ENCODE results near the gene SBF2.
"Not testable (repeated sequence)": the region's sequence is repeated elsewhere in the genome, so short reads cannot be mapped to it uniquely, and the experiment has no call there.

Gene SBF2

DNA sequence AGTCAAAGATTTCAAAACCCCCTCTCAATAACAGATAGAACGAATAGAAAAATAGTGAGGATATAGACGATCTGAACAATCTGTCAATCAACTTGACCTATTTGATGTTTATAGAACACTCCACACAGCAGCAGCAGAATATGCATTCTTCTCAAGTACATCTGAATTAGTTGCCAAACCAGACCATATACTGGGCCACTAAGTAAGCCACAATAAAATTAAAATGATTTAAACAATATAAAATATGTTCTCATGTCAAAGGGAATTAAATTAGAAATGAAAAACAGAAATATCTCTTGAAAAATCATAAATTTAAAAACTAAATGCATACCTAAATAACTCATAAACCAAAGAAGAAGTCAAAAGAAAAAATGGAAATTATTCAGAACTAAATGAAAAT is 229.2 kb downstream of the SBF2 start:
- Mint-ChIP-seq H3K4me3 (no peak overlapping the region), H3K9me3 (peaks cover 12% of the 10 kb centered on the region), H3K27ac (no peak overlapping the region), H3K36me3 (no peaks in the 10 kb centered on the region), H3K4me1 (no peaks in the 10 kb centered on the region), H3K27me3 (no peaks in the 10 kb centered on the region)
- CTCF ChIA-PET = interaction anchor here (2.3 kb wide), 1 partner anchor 12 kb away, joined by 6 read pairs; no protein-coding TSS in a partner anchor
- DNase-seq = no peak

- DNase-seq = no peak
- Mint-ChIP-seq H3K27me3 (no peaks in the 10 kb centered on the region), H3K36me3 (no peaks in the 10 kb centered on the region), H3K27ac (no peak overlapping the region), H3K9me3 (peaks cover 28% of the 10 kb centered on the region), H3K4me3 (no peak overlapping the region), H3K4me1 (no peaks in the 10 kb centered on the region)
- CTCF ChIA-PET = no interaction called here
Measured at GRCh38 chr11:10058356-10058755, 235.7 kb downstream of the SBF2 start.

GRCh38 chr11:10051868-10052586 is 242.0 kb downstream of the SBF2 start:
- Mint-ChIP-seq H3K4me3 (no peak overlapping the region), H3K36me3 (no peaks in the 10 kb centered on the region), H3K27me3 (no peaks in the 10 kb centered on the region), H3K4me1 (no peaks in the 10 kb centered on the region), H3K27ac (no peak overlapping the region), H3K9me3 (peaks cover 2% of the 10 kb centered on the region)
- no peak for DNase-seq
- CTCF ChIA-PET = interaction anchor here (1.0 to 1.3 kb wide), 2 partner anchors 24 to 79 kb away, joined by 3 read pairs; no protein-coding TSS in a partner anchor

GRCh38 chr11:10050561-10050960 is 243.5 kb downstream of the SBF2 start:
- H3K36me3 Mint-ChIP-seq = no peaks in the 10 kb centered on the region
- no peak for DNase-seq
- H3K4me3 Mint-ChIP-seq = no peak overlapping the region
- CTCF ChIA-PET = interaction anchor here (1.3 kb wide), 1 partner anchor 78 kb away, joined by 3 read pairs; no protein-coding TSS in a partner anchor
- no peaks in the 10 kb centered on the region for H3K9me3 Mint-ChIP-seq
- no peaks in the 10 kb centered on the region for H3K4me1 Mint-ChIP-seq
- H3K27me3 Mint-ChIP-seq = no peaks in the 10 kb centered on the region
- no peak overlapping the region for H3K27ac Mint-ChIP-seq

- Mint-ChIP-seq H3K36me3 (peaks cover 2% of the 10 kb centered on the region), H3K4me1 (no peaks in the 10 kb centered on the region), H3K27me3 (no peaks in the 10 kb centered on the region), H3K4me3 (no peak overlapping the region), H3K27ac (no peak overlapping the region), H3K9me3 (peaks cover 3% of the 10 kb centered on the region)
- CTCF ChIA-PET = no interaction called here
- no peak for DNase-seq
Measured at GRCh38 chr11:10049756-10050155, 244.3 kb downstream of the SBF2 start.

GRCh38 chr11:10048350-10048749 is 245.7 kb downstream of the SBF2 start:
- peaks cover 3% of the 10 kb centered on the region for H3K36me3 Mint-ChIP-seq
- no peaks in the 10 kb centered on the region for H3K27me3 Mint-ChIP-seq
- no peak for DNase-seq
- no peak overlapping the region for H3K27ac Mint-ChIP-seq
- no peaks in the 10 kb centered on the region for H3K4me1 Mint-ChIP-seq
- peaks cover 12% of the 10 kb centered on the region for H3K9me3 Mint-ChIP-seq
- CTCF ChIA-PET = no interaction called here
- H3K4me3 Mint-ChIP-seq = no peak overlapping the region

GRCh38 chr11:10044618-10045017 is 249.4 kb downstream of the SBF2 start:
- Mint-ChIP-seq H3K27me3 (no peaks in the 10 kb centered on the region), H3K36me3 (peaks cover 3% of the 10 kb centered on the region), H3K27ac (no peak overlapping the region), H3K4me3 (no peak overlapping the region), H3K4me1 (no peaks in the 10 kb centered on the region), H3K9me3 (peaks cover 15% of the 10 kb centered on the region)
- DNase-seq = no peak
- CTCF ChIA-PET = no interaction called here

DNA sequence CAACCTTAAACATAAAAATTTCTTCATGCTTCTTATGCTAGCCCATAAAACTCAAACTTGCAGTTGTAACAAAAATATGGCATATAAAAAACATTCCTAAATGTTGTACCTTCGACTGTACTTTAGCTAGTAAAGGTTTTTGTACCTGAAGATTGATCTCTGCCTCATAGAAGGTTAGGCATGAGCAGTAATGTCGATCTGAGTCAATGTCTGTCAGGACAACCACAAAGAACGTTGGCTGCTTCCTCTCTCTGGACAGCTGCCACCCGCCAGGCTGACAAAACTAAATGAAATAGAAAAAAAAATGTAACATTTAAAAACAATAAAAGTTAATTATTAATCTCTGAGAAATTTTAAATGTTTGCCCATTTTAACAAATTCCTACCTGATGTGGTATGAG is 251.3 kb downstream of the SBF2 start:
- H3K27ac Mint-ChIP-seq = no peak overlapping the region
- no peak for DNase-seq
- no peak overlapping the region for H3K4me3 Mint-ChIP-seq
- peaks cover 3% of the 10 kb centered on the region for H3K36me3 Mint-ChIP-seq
- no peaks in the 10 kb centered on the region for H3K4me1 Mint-ChIP-seq
- no peaks in the 10 kb centered on the region for H3K27me3 Mint-ChIP-seq
- peaks cover 15% of the 10 kb centered on the region for H3K9me3 Mint-ChIP-seq
- CTCF ChIA-PET = no interaction called here

- DNase-seq = no peak
- no peak overlapping the region for H3K27ac Mint-ChIP-seq
- CTCF ChIA-PET = no interaction called here
- H3K9me3 Mint-ChIP-seq = peaks cover 15% of the 10 kb centered on the region
- no peak overlapping the region for H3K4me3 Mint-ChIP-seq
- H3K4me1 Mint-ChIP-seq = no peaks in the 10 kb centered on the region
- no peaks in the 10 kb centered on the region for H3K27me3 Mint-ChIP-seq
- peaks cover 3% of the 10 kb centered on the region for H3K36me3 Mint-ChIP-seq
Measured at GRCh38 chr11:10041748-10042446, 252.1 kb downstream of the SBF2 start.

DNA sequence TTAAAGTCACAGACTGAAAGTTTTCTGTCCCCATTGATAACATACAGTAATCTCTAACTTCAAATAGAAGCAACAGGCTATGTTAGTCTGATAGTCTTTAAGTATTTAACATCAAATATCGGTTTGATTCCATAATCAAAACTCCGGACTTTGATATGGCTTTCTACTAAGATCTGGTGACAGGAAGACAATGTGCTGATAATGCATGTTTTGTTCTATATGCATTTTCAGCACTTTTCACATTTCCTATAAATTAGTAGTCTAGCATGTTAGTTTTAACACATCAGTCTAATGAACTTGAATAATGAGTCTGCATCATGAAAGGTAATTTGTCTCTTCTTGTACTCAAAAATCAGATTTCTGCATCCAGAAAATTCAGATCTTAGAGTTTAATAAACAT is 252.7 kb downstream of the SBF2 start:
- no peak overlapping the region for H3K27ac Mint-ChIP-seq
- no peak overlapping the region for H3K4me3 Mint-ChIP-seq
- peaks cover 3% of the 10 kb centered on the region for H3K36me3 Mint-ChIP-seq
- peaks cover 15% of the 10 kb centered on the region for H3K9me3 Mint-ChIP-seq
- H3K27me3 Mint-ChIP-seq = no peaks in the 10 kb centered on the region
- no peak for DNase-seq
- no peaks in the 10 kb centered on the region for H3K4me1 Mint-ChIP-seq
- CTCF ChIA-PET = no interaction called here

GRCh38 chr11:10038521-10039302 is 255.3 kb downstream of the SBF2 start:
- Mint-ChIP-seq H3K4me1 (no peaks in the 10 kb centered on the region), H3K27me3 (no peaks in the 10 kb centered on the region), H3K4me3 (no peak overlapping the region), H3K9me3 (peaks cover 3% of the 10 kb centered on the region), H3K36me3 (no peaks in the 10 kb centered on the region), H3K27ac (no peak overlapping the region)
- no peak for DNase-seq
- CTCF ChIA-PET = no interaction called here

DNA sequence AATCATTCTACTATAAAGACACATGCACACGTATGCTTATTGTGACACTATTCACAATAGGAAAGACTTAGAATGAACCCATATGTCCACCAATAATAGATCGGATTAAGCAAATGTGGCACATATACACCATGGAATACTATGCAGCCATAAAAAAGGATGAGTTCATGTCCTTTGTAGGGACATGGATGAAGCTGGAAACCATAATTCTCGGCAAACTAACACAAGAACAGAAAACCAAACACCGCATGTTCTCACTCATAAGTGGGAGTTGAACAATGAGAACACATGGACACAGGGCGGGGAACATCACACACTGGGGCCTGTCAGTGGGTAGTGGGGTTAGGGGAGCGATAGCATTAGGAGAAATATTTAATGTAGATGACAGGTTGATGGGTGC is 258.1 kb downstream of the SBF2 start:
- DNase-seq, H3K27ac Mint-ChIP-seq, H3K27me3 Mint-ChIP-seq, CTCF ChIA-PET, H3K4me1 Mint-ChIP-seq, H3K9me3 Mint-ChIP-seq, H3K4me3 Mint-ChIP-seq, H3K36me3 Mint-ChIP-seq: not testable (repeated sequence)

DNA sequence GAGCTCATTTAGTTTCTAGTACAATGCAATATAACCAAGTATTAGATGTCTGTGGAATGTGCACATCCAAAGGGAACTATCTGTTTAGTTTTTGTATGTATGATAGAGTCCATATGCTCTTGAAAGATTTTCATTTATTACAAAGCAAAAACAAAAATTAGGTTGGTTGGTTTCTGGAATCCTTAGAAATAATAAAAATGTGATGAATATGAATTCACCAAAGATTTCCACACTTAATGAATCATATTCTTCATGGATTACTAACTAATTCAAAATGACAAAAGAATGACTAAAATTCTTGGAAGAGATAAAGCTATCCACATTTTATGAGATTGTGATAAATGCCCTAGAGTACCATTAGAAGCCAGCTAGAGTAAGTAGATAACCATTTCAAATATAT is 261.1 kb downstream of the SBF2 start:
- Mint-ChIP-seq H3K9me3 (no peaks in the 10 kb centered on the region), H3K27me3 (no peaks in the 10 kb centered on the region), H3K4me1 (no peaks in the 10 kb centered on the region), H3K27ac (no peak overlapping the region), H3K4me3 (no peak overlapping the region), H3K36me3 (no peaks in the 10 kb centered on the region)
- no peak for DNase-seq
- CTCF ChIA-PET = no interaction called here

DNA sequence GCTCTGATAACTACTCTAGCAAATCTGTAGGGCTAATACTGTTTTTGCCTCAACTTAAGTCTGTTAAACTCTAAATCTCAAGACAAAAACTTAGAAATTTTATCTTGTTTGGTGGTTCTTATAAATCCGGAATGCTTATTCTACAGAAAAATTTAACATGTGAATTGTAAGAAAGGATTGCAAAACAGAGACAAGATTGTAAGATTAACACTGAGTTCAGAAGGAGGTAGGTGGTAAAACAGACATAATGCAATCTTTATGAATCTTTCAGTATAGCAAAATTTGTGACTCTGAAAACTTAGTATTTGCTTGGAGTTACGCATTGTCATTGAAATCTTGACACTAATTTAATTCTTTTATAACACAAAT is 263.9 kb downstream of the SBF2 start:
- Mint-ChIP-seq H3K27me3 (no peaks in the 10 kb centered on the region), H3K9me3 (no peaks in the 10 kb centered on the region)
- CTCF ChIA-PET = no interaction called here

More for the DNA sequence above, 263.9 kb downstream of the SBF2 start:
- H3K27ac Mint-ChIP-seq = no peak overlapping the region
- H3K4me3 Mint-ChIP-seq = no peak overlapping the region
- no peaks in the 10 kb centered on the region for H3K36me3 Mint-ChIP-seq
- no peak for DNase-seq
- H3K4me1 Mint-ChIP-seq = no peaks in the 10 kb centered on the region

All from activated naive CD4-positive, alpha-beta T cell treated with anti-CD3 and anti-CD28 coated beads, Interleukin-2, amount 10 ng/mL, durations not matched to agents 7 days and 5 days (primary cell).